NCI-H345 treated with DMSO at 0.1 percent for 48 hours (cell line): ENCODE data around the gene MRAS.
"Not testable (repeated sequence)": the region's sequence is repeated elsewhere in the genome, so short reads cannot be mapped to it uniquely, and the experiment has no call there.

Experiments
- DNase-seq: peaks from one replicate; lab custom pipeline; 2025; ENCODE audit not compliant: unreplicated experiment; lab: John Stamatoyannopoulos, UW

Gene MRAS

DNA sequence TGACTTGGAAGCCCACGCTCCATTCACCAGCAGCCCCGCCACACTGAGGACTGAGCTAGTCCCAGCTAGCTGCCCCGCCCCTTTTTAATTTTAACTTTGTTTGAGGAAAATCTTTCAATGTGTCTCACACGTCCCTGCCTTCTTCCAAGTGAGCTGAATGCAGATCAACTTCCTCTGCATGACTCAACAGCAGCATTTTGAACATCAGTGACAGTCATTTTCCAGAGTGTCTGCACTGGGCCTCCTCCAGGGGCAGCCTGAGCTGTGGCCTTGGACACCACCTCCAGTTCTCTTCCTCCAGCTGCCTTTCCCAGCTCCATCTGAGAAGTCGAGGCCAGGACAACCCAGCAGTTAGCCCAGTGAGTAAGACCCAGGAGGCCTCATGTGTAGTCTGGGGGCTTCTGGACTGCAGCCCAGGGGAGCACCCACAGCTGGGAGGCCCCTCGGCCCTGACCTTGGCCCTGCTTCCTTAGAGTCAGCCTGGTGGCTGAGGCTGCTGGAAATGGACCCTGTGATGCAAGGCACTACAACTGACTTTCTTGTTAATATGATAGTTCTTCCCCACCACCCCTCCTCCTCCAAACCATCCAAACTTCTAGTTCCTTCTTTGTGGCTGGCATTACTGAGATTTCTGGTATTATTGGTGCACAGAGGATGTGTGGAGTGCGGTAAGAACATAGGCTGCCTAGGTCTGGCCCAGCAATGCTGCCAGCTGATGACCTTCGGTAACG, 64.6 kb downstream of the MRAS start:
- DNase-seq: no peak

DNA sequence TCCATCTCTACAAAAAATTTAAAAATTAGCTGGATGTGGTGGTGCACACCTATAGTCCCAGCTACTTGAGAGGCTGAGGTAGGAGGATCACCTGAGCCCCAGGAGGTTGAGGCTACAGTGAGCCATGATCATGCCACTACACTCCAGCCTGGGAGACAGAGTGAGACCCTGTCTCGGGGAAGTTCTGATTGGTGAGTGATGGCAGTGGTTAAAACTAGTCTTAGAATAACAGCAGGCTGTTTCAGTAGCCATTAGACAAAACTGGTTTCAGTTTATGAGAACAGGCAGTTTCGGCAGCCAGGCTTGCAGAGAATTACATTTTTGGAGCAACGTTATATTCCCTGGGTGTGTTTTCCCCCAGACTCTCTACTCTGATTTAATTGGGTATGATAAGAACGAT, 67.9 kb downstream of the MRAS start:
- DNase-seq: not testable (repeated sequence)

GRCh38 chr3:138417559-138417982, 69.2 kb downstream of the MRAS start:
- DNase-seq: peak; percentile 6

- no peak for DNase-seq
These were observed 70.3 kb downstream of the MRAS start for GRCh38 chr3:138418601-138419206.

GRCh38 chr3:138423316-138423715, 74.9 kb downstream of the MRAS start:
- DNase-seq: no peak

DNA sequence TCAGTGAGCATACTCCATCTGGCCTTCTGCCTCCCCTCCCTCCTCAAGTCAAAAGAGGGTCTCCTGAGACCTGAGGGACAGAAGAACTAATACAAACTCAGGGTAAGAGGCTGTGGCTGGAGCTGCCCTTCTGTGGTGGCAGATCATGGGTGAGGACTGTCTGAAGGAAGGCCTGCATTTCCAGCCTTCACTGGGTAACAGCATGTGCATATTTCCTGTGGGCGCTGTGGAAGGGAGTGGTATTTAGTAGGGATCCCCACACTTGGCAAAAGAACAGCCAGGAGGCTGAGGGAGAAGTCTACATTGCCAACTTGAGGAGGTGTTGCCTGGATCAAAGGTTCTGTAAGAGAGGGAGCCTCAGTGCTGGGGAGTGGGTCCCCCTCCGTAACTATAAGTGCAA, 75.9 kb downstream of the MRAS start:
- DNase-seq: no peak

- DNase-seq: no peak
These were observed 77.8 kb downstream of the MRAS start for GRCh38 chr3:138426211-138426610.

- not testable (repeated sequence) for DNase-seq
These were observed 78.4 kb downstream of the MRAS start for GRCh38 chr3:138426754-138427153.

GRCh38 chr3:138429665-138430064, 81.3 kb downstream of the MRAS start:
- no peak for DNase-seq

DNA sequence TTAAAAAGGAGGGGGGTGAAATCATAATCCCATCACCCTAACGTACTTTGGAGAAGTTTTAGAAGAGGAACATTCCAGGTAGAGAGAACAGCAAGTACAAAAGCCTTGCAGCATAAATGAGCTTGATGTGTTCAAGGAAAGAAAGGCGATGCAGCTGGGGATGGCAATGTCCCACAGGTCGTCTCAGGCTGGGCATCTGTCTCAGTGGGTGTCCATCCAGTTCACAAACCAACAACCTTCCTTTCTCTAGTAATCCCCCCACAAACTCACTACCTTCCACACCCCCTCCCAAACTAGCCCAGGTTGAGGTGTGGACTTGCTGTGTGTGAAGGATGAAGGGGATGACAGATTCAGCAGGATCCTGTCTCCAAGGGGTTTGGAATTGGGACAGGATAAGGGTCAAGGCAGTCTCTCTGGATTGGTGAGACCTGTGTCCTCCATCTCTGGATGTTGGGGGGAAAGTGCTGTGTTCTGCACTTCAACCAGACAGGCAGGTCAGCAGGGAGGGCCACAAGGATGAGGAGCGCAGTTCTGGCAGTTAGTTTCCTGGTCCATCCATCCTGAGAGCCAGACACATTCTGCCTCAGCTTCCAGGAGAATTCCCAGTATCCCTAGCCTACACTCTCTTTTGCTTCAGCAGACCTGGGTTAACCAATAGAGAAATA, 84.3 kb downstream of the MRAS start:
- DNase-seq: no peak

- DNase-seq: no peak
These were observed 85.5 kb downstream of the MRAS start for GRCh38 chr3:138433892-138434275.

DNA sequence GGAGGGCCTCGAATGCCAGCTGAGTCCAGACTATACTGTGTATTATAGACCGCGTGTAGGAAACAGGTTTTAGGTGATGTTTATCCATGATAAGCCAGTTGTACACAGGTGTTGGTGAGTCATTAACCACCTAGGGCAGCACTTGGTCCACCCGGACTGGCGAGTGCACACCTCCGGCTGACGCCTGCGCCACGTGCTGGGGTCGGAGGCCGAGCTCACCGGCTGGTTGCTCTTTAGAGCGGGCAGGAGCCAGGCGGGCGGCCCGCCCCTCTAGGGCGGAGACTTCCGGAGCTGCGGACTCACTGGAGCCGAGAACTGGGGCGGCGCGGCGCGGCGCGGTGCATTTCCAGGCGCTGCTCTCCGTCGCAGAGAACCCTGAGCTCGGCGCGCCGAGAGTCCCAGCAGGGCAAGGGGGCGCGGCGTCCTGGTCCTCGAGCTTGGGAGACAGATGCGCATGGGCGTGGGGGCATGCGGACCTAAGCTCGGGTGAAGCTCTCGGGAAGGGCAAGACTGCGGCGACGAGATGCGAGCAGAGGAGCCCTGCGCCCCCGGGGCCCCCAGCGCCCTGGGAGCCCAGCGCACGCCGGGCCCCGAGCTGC, 86.0 kb downstream of the MRAS start, which contains the start of gene ESYT3:
Gene ESYT3 (plus strand): TSS at position 341 of the 599 bp plus-strand sequence. CDS start 183 bp downstream, at position 524.
- peak; percentile 2 for DNase-seq

- no peak for DNase-seq
These were observed 86.7 kb downstream of the MRAS start for GRCh38 chr3:138434875-138435772.

GRCh38 chr3:138435840-138436239, 87.5 kb downstream of the MRAS start:
- DNase-seq: no peak

- DNase-seq: no peak
These were observed 88.9 kb downstream of the MRAS start for GRCh38 chr3:138437281-138437680.

- no peak for DNase-seq
These were observed 90.5 kb downstream of the MRAS start for GRCh38 chr3:138438896-138439295.

GRCh38 chr3:138439646-138440045, 91.3 kb downstream of the MRAS start:
- DNase-seq: no peak

- no peak for DNase-seq
These were observed 91.7 kb downstream of the MRAS start for GRCh38 chr3:138440121-138440521.

GRCh38 chr3:138440596-138440995, 92.2 kb downstream of the MRAS start:
- DNase-seq: no peak

GRCh38 chr3:138441256-138441655, 92.9 kb downstream of the MRAS start:
- no peak for DNase-seq

- DNase-seq: no peak
These were observed 93.4 kb downstream of the MRAS start for GRCh38 chr3:138441742-138442141.
